Omental fat pad (tissue), 4 donors: ENCODE results near the gene TPRN. TPM values are rescaled to one million over a fixed set of nuclear protein-coding genes. Genes with fewer than 3 reads are reported as not detected.

Experiments used
- ATAC-seq: fragments of 150-250 bp; one replicate; pipeline ENCODE4 v1.9.1; 2016; ENCODE audit warnings: mild to moderate bottlenecking, moderate library complexity; ENCODE audit not compliant: low FRiP score
- DNase-seq: peaks from one replicate; pipeline ENCODE4 v3.0.0-alpha.2; 2019; ENCODE audit warnings: low spot score
- total RNA-seq, 4 donors: library from RNA; depleted of rRNA; stranded (reverse); fragments of >200 nt; gene quantifications; one replicate each; pipeline ENCODE4 v1.1.0, GENCODE V29; 2016
- TF ChIP-seq, protein P1 (sequence below), 3 donors: fragments of 450-650 bp; IDR thresholded peaks; one replicate each; pipeline ENCODE4 v1.5.1; 2016 to 2017; ENCODE audit warnings: antibody characterized with exemption in 3 of 3, mild to moderate bottlenecking in 3 of 3, moderate library complexity in 2 of 3

TPRN gene
- total RNA-seq, 4 donors from 2014 or later: 3.6 to 6.5 (median 4.9) TPM

DNA sequence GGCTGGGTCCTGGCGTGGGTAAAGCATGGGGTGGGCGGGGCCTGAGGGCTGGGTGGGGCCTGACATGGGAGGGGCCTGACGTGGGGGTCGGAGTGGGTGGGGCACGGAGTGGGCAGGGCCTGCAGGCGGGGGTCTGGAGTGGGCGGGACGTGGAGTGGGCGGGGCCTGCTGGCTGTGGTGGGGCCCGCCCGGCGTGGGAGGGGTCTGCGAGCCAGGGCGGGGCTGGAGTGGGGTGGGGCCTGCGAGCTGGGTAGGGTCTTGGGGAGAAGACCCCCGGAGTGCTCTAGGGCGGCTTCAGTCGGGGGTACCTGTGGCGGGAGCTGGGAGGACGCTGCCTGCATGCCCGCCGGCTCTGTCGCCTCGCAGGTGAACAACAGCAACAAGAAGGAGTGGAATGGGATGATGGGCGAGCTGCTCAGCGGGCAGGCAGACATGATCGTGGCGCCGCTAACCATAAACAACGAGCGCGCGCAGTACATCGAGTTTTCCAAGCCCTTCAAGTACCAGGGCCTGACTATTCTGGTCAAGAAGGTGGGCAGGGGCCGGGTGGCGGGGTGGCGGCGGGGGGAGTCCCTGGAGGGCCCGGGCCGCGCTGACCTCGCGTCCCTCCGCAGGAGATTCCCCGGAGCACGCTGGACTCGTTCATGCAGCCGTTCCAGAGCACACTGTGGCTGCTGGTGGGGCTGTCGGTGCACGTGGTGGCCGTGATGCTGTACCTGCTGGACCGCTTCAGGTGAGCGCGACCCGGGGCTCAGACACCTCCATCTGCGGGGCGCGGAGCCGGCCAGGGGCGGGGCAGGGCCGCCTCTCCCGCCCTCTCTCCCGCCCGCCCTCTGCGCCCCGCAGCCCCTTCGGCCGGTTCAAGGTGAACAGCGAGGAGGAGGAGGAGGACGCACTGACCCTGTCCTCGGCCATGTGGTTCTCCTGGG, 38.7 kb downstream of the TPRN start:
- ATAC-seq (no peak), DNase-seq (no peak)
- TF ChIP-seq, protein P1, sequence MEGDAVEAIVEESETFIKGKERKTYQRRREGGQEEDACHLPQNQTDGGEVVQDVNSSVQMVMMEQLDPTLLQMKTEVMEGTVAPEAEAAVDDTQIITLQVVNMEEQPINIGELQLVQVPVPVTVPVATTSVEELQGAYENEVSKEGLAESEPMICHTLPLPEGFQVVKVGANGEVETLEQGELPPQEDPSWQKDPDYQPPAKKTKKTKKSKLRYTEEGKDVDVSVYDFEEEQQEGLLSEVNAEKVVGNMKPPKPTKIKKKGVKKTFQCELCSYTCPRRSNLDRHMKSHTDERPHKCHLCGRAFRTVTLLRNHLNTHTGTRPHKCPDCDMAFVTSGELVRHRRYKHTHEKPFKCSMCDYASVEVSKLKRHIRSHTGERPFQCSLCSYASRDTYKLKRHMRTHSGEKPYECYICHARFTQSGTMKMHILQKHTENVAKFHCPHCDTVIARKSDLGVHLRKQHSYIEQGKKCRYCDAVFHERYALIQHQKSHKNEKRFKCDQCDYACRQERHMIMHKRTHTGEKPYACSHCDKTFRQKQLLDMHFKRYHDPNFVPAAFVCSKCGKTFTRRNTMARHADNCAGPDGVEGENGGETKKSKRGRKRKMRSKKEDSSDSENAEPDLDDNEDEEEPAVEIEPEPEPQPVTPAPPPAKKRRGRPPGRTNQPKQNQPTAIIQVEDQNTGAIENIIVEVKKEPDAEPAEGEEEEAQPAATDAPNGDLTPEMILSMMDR (IDR thresholded peaks at IDR 0.05): no peak

DNA sequence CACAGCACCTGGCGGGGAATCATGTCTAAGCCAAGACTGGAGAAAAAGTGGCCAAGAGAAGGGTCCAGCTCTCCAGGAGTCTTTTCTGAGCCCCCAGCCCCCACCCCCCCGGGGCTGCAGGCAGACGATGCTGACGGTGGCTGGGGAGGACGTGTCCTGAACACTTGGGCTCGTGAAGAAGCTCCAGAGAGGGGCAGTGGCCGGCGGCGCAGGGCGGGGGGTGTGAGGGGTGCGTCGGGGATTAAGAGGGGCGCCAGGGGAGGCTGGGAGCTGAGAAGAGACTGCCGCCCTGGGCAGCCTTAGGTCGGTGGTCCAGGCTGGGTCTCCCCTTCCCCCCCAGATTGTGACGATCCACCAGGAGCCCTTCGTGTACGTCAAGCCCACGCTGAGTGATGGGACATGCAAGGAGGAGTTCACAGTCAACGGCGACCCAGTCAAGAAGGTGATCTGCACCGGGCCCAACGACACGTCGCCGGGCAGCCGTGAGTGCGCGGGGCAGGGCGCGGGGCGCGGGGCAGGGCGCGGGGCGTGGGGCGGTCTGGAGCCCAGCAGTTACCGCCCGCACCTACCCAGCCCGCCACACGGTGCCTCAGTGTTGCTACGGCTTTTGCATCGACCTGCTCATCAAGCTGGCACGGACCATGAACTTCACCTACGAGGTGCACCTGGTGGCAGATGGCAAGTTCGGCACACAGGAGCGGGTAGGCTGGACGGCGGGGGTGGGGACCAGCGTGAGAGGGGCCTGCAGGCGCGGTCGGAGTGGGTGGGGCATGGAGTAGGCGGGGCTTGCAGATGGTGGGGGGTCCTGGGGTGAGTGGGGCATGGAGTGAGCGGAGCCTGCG, 39.6 kb downstream of the TPRN start:
- no peak for ATAC-seq
- TF ChIP-seq, protein P1 (IDR thresholded peaks at IDR 0.05): no peak
- DNase-seq: no peak

DNA sequence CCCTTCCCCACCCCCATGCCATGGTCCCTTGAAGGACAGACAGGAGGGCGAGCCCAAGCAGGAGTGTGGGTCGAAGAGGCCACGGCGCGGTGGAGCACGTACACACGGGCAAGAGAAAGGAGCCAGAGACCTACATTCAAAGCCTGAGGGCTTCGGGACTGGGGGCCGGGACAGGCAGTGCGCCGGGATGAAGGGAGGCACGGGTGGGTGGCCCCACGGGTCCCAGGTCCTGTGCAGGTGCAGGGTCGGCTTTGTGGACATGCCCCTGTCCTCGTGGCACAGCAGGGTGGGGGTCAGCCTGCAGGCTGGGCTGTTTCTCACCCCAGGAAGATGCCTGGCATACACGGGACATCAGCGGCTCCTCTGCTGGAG, 40.5 kb downstream of the TPRN start:
- DNase-seq (no peak), ATAC-seq (no peak)
- TF ChIP-seq, protein P1 (IDR thresholded peaks at IDR 0.05): no peak

DNA sequence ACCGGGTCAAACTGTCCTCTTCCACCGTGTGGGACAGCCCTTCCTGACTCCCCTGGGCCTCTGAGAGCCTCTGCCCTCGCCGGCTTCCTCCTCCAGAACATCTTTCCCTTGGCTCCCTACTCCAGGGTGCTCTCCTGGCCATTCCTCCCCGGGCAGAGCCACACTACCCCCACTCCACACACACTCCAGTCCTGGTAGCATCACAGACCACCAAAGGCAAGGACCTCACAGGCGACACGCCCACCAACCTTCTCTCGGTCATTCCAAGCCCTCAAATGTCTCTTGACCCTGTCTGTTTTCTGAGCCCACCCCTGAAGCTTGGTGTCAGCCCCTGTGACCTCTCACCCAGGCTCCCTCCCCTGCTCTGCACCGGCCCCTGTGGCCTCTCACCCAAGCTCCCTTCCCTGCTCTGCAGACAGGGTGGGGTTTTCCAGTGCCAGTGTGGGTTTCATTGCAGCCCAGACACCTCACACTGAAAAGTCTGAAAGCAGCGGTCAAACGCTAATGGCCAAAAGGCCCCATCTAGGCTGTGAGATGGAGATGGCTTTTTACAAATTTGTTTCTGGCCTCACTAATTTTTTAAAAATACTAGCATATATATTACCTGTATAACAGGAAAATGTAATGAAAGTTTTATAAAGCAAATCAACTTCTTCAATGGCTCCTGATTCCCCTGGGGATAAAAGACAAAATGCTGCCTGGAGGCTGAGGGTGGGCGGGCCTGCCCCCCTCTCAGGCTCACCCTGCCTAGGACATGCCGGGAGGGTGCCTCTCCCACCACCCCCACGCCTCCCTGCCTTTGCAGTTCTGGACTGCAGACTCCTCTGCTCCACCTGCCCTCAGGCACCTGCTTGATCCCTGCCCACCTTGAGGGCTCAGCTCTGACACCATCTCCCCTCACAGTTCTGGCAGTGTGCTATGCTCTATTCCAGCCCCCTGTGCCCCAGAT, 41.2 kb downstream of the TPRN start:
- DNase-seq: no peak
- TF ChIP-seq, protein P1 (IDR thresholded peaks at IDR 0.05): no peak
- no peak for ATAC-seq

DNA sequence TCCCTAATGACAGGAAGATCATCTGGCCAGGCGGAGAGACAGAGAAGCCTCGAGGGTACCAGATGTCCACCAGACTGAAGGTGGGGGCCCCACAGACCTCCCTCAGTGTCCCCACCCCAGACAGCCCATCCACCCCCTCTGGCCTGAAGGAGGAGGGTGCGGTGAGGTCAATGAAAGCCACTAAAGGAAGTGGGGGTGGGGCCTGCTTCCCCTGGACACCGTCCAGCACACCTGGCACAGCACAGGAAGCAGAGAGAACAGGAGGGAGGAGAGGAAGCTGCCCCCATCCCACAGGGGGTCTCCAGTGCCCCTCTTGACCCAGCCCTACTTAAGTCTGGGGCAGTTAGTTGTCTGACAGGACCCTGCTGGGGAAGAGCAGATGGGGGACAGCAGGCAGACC, 41.9 kb downstream of the TPRN start:
- DNase-seq (no peak), ATAC-seq (no peak)
- TF ChIP-seq, protein P1 (IDR thresholded peaks at IDR 0.05): no peak

DNA sequence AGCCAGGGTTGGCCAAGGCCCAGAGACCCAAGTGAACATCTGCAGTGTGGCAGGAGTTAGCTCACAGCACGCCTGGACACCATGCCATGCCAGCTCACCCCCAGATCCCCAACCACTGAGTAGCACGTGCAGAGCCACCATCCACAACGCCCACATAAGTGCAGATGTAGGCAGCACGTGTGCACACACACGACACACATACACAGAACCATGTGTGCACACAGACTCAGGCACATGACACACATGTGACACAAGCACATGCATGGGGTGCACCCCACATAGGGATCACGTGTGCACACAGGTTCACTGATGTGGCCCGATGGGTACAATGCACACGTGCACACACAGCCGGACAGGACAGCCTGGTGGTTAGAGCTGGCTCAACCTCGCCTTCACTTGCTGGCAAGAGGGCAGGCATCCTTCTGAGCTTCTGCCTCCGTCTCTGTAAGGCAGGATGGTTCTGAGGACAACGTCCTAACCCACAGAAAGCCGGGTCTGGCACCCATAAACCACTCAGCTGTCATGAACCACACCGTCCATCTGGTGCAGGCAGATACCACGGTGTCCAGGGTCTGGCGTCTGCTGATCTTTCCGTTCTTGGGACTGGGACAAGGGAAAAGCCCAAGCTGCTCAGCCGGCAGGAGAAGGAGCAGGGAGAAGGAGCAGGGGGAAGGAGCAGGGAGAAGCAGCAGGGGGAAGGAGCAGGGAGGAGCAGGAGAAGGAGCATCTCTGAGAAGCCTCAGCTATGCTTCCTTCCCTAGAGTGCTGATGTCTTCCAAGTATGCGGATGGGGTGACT, 42.7 kb downstream of the TPRN start:
- DNase-seq (no peak), ATAC-seq (no peak)
- TF ChIP-seq, protein P1 (IDR thresholded peaks at IDR 0.05): no peak
